GM12801 (cell line): ENCODE results near the gene CD44.

Experiments
- TF ChIP-seq, protein P1 (sequence below): IDR thresholded peaks from one replicate; pipeline ENCODE4 v1.5.1; 2011; ENCODE audit warnings: control low read depth; ENCODE audit not compliant: insufficient read length; ENCODE audit errors: extremely low read depth

CD44 gene

DNA sequence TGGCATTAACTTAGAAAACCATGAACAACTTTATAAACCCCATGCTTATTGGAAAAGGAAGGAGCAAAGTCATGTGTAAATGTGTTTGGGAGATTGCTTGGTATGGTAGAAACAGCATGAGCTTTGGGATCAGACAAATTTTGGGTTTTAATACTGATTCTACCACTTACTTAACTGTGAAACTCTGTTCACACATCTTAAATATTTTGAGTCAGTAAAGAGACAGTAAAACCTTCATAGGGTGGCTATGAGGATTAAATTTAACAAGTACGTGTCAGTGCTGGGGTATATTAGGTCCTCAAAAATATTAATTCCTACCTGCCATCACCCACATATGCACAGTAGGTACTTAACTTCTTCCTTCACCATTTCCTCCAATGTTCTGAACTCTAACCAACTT lies 96.5 kb downstream of the CD44 start:
- TF ChIP-seq, protein P1, sequence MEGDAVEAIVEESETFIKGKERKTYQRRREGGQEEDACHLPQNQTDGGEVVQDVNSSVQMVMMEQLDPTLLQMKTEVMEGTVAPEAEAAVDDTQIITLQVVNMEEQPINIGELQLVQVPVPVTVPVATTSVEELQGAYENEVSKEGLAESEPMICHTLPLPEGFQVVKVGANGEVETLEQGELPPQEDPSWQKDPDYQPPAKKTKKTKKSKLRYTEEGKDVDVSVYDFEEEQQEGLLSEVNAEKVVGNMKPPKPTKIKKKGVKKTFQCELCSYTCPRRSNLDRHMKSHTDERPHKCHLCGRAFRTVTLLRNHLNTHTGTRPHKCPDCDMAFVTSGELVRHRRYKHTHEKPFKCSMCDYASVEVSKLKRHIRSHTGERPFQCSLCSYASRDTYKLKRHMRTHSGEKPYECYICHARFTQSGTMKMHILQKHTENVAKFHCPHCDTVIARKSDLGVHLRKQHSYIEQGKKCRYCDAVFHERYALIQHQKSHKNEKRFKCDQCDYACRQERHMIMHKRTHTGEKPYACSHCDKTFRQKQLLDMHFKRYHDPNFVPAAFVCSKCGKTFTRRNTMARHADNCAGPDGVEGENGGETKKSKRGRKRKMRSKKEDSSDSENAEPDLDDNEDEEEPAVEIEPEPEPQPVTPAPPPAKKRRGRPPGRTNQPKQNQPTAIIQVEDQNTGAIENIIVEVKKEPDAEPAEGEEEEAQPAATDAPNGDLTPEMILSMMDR: no peak

DNA sequence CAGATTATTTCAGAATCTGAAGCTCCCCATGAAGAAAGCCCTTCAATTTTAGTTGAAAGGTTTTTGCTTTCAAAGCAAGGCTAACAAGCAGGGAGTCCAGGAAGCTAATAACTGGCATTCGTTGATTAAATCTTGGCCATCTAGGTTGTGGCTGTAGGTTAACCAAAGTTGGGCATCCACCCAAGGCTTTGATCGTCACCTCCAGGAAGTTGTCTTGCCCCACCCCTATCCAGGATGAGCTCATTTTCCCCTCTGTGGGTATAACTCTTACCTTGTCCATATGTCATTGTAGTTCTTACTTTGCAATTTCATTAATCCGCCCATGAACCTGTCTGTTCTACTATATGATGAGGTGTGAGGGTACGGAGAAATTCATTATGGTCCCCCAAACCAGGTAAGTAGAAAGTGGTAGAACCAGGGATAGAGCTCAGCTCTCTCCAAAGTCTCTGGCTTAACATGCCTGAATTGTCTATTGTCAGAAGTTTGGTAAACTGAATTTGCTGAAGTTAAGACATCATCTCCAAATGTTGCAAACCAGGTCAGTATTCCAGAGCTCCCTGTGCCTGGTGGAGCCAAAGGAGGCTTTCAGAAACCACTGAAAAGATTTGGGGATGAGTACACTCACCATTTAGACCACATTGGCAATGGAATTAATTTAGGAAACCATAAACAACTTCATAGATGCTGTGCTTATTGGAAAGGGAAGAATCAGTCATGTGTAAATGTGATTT lies 97.1 kb downstream of the CD44 start:
- TF ChIP-seq, protein P1: no peak

DNA sequence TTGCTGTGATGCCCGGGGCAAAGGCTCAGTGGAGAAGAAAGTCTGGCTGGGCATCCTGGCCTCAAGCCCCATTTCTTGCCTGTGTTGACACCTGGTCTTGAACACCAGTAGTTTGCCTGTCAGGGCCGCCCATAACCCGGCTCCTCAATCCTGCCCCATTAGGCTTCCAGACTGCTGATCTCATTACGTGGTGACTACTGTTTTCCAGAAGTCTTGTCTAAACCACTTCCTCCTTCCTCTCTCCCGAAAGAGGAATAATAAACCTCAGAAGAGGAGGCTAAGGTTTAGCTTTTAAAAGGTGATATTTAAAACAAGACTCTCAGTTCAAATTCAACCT lies 97.7 kb downstream of the CD44 start:
- TF ChIP-seq, protein P1: no peak

DNA sequence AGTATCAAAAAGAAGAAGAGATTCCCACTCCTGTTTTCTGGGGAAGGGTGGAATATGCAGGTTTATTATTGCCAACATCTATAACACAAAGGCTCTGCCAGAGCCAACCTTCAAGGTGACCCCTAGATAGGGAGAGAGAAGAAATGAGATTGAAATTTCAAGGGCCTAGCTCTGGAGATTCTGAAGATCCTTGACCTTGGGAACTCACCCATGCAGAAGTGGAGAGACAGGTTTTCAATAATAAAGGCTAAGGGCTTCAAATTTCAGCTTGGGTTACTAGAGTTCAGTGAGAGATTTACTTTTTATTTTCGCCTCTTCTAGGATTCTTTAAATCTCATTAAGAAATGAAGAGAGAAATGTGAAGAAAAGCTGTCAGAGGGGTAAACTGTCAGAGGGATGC lies 98.4 kb downstream of the CD44 start:
- TF ChIP-seq, protein P1: no peak

DNA sequence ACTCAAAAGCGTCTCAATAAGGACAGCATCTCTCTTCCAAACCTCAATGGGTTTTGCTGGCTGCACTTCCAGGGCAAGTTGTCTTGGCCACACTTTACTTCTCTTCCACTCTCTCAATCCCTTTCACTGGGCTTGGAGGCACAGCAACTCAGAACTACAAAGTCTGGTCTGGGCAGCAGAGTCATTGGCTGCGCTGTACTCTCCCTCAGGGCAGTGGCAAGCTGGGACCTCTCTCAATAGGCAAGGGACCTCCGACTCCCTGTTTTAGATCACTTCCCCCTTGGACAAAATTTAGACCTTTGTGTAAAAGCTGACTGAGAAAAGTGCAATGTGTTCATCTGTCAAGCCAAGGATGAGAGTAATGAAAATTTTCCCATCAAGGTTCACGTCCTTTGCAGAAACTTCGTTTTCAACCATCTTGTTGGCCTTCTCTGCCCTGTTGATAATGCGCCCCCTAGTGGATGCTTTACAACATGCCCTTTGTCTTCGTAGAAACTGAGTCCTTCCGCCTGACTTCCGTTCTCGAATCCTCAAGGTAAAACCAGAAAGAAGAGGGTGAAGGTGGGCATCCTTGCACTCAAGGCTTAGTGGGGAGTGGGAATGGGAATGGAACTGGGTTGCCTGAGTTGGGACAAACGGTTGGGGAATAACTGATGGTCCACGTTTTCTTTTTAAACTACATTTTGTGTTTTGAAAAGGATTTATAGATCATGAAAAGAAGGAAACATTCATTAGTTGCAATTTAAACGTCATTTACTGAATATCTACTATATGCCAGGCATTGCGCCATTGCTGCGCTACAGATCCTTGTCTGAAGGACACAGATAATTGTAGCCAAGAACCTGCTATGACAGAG lies 99.1 kb downstream of the CD44 start:
- TF ChIP-seq, protein P1: no peak

DNA sequence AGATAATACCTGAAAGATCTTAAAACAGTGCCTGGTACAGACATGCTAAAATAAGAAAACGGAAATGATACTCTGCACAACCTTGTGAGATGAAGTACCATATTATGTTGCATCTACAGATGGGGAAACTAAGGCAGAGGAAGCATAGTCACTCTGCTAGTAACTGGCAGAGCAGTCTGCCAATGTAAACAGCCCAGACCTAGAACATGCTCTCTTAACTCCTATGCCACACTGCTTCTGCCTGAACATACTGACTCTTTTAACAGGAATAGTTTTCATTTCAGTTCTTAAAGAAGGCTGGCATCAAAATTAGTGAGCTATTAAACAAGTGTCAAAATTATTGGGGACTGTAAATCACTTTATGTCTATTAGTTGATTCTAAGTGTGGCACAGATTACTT lies 99.9 kb downstream of the CD44 start:
- TF ChIP-seq, protein P1: no peak

DNA sequence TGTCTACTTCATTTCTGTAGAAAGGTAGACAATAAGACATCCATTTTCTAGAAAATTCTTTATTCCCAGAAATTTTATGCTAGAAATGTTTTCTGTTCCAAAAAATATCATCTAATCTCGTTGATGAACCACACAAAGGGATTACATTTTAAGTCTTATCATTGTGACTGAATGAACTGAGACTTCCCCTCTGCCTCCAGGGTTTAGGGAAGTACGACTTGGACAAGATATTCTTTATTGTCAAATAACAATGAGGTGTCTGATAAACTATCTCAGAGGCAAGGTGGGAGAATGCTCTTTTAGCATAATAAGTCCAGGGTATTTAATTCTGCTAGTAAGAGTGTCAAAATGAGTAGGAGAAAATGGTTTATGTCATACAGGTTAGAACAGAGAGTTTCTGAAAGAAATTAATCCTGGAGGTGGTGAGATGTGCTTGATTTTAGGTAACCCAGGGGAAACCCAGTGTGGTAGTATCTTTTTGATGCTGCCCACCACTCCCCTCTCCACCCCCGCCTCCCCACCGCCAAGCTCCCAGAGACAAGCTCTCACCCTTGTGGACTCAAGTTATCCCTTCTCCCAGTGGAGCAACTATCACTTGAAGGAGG lies 100.6 kb downstream of the CD44 start:
- TF ChIP-seq, protein P1: no peak
